Breast epithelium (tissue), 3 donors: ENCODE data around the gene ESRRG.

Experiments used
- CTCF ChIP-seq, 3 donors: fragments of 450-650 bp; IDR thresholded peaks; one replicate each; pipeline ENCODE4 v1.5.1; 2016 to 2017; ENCODE audit warnings: antibody characterized with exemption in 3 of 3, mild to moderate bottlenecking in 3 of 3, moderate library complexity in 3 of 3
- POLR2A ChIP-seq: fragments of 450-650 bp; IDR thresholded peaks from one replicate; pipeline ENCODE4 v1.6.1; 2016; ENCODE audit warnings: antibody characterized with exemption, mild to moderate bottlenecking, moderate library complexity

- no peak for TF ChIP-seq CTCF (IDR thresholded peaks at IDR 0.05)
- no peak for TF ChIP-seq POLR2A
Observed at GRCh38 chr1:216665406-216665805, 57.8 kb downstream of the ESRRG start.
